HCT116 (cell line): ENCODE results near the gene DENND1A.
"Not testable (repeated sequence)": the region's sequence is repeated elsewhere in the genome, so short reads cannot be mapped to it uniquely, and the experiment has no call there.

Experiments used
- EZH2 ChIP-seq: fragments of 200-600 bp; sonication (generic); IDR thresholded peaks from 2 replicates; pipeline ENCODE4 v1.6.1; 2017; ENCODE audit warnings: antibody characterized with exemption, mixed run types
- EZH2phosphoT487 ChIP-seq: fragments of 200-600 bp; IDR thresholded peaks from 2 replicates; pipeline ENCODE4 v1.6.1; 2018; ENCODE audit warnings: antibody characterized with exemption, borderline replicate concordance
- POLR2A ChIP-seq: IDR thresholded peaks from 2 replicates; pipeline ENCODE4 v1.7.0; 2011; ENCODE audit warnings: borderline replicate concordance; ENCODE audit not compliant: insufficient read depth, insufficient read length; ENCODE audit errors: extremely low read depth
- SP1 ChIP-seq: IDR thresholded peaks from 2 replicates; pipeline ENCODE4 v1.6.1; 2012; ENCODE audit warnings: low read depth
- YY1 ChIP-seq: IDR thresholded peaks from 2 replicates; pipeline ENCODE4 v1.6.1; 2011; ENCODE audit warnings: low read length, low read depth, moderate library complexity, mild to moderate bottlenecking; ENCODE audit not compliant: insufficient replicate concordance; ENCODE audit errors: extremely low read depth
- ZNF274 ChIP-seq: fragments of 200-500 bp; sonication (Bioruptor generic); IDR thresholded peaks from 2 replicates; pipeline ENCODE4 v1.6.1; 2014; ENCODE audit warnings: mild to moderate bottlenecking, low read depth, low read length, inconsistent platforms
- TF ChIP-seq, protein P1 (sequence below), 3 experiments: fragments of 200-600 bp in 1 of 3; sonication (generic) in 1 of 3; IDR thresholded peaks in 2 of 3; conservative IDR thresholded peaks in 1 of 3; 2 replicates each; pipeline ENCODE4 v1.5.1; 2012 to 2017; ENCODE audit warnings: low read depth in 2 of 3, low read length in 2 of 3, antibody characterized with exemption in 1 of 3, borderline replicate concordance in 1 of 3, control low read depth in 1 of 3, mild to moderate bottlenecking in 1 of 3, mixed read lengths in 1 of 3, mixed run types in 1 of 3, moderate library complexity in 1 of 3; ENCODE audit not compliant: insufficient read depth in 1 of 3
- TF ChIP-seq, protein P2 (sequence below): IDR thresholded peaks from 2 replicates; pipeline ENCODE4 v1.6.1; 2012; ENCODE audit warnings: low read depth
- TF ChIP-seq, protein P3 (sequence below): IDR thresholded peaks from 2 replicates; pipeline ENCODE4 v1.6.1; 2012

DNA sequence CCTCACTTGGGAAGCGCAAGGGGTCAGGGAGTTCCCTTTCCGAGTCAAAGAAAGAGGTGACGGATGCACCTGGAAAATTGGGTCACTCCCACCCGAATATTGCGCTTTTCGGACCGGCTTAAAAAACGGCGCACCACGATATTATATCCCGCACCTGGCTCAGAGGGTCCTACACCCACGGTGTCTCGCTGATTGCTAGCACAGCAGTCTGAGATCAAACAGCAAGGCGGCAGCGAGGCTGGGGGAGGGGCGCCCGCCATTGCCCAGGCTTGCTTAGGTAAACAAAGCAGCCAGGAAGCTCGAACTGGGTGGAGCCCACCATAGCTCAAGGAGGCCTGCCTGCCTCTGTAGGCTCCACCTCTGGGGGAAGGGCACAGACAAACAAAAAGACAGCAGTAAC, 26.4 kb downstream of the DENND1A start:
- not testable (repeated sequence) for TF ChIP-seq EZH2, POLR2A, YY1, EZH2phosphoT487, ZNF274, SP1
- TF ChIP-seq, protein P1, sequence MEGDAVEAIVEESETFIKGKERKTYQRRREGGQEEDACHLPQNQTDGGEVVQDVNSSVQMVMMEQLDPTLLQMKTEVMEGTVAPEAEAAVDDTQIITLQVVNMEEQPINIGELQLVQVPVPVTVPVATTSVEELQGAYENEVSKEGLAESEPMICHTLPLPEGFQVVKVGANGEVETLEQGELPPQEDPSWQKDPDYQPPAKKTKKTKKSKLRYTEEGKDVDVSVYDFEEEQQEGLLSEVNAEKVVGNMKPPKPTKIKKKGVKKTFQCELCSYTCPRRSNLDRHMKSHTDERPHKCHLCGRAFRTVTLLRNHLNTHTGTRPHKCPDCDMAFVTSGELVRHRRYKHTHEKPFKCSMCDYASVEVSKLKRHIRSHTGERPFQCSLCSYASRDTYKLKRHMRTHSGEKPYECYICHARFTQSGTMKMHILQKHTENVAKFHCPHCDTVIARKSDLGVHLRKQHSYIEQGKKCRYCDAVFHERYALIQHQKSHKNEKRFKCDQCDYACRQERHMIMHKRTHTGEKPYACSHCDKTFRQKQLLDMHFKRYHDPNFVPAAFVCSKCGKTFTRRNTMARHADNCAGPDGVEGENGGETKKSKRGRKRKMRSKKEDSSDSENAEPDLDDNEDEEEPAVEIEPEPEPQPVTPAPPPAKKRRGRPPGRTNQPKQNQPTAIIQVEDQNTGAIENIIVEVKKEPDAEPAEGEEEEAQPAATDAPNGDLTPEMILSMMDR (IDR thresholded peaks at IDR 0.05 in 2 of 3, conservative IDR thresholded peaks at IDR 0.05 in 1 of 3; ENCODE audit: borderline replicate concordance in 1 of 3, insufficient read depth in 1 of 3, low read depth in 2 of 3, low read length in 2 of 3), result not testable (repeated sequence)
- TF ChIP-seq, protein P2, sequence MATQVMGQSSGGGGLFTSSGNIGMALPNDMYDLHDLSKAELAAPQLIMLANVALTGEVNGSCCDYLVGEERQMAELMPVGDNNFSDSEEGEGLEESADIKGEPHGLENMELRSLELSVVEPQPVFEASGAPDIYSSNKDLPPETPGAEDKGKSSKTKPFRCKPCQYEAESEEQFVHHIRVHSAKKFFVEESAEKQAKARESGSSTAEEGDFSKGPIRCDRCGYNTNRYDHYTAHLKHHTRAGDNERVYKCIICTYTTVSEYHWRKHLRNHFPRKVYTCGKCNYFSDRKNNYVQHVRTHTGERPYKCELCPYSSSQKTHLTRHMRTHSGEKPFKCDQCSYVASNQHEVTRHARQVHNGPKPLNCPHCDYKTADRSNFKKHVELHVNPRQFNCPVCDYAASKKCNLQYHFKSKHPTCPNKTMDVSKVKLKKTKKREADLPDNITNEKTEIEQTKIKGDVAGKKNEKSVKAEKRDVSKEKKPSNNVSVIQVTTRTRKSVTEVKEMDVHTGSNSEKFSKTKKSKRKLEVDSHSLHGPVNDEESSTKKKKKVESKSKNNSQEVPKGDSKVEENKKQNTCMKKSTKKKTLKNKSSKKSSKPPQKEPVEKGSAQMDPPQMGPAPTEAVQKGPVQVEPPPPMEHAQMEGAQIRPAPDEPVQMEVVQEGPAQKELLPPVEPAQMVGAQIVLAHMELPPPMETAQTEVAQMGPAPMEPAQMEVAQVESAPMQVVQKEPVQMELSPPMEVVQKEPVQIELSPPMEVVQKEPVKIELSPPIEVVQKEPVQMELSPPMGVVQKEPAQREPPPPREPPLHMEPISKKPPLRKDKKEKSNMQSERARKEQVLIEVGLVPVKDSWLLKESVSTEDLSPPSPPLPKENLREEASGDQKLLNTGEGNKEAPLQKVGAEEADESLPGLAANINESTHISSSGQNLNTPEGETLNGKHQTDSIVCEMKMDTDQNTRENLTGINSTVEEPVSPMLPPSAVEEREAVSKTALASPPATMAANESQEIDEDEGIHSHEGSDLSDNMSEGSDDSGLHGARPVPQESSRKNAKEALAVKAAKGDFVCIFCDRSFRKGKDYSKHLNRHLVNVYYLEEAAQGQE, result not testable (repeated sequence)
- TF ChIP-seq, protein P3, sequence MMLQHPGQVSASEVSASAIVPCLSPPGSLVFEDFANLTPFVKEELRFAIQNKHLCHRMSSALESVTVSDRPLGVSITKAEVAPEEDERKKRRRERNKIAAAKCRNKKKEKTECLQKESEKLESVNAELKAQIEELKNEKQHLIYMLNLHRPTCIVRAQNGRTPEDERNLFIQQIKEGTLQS, result not testable (repeated sequence)
